22Rv1 (cell line): ENCODE results near the gene PDCL3.

ENCODE experiments used
- H3K27ac ChIP-seq: fragments of 450-650 bp; 2 replicates; pipeline ENCODE4 v1.5.1; 2017
- CTCF ChIP-seq: fragments of 450-650 bp; IDR thresholded peaks from 2 replicates; pipeline ENCODE4 v1.5.1; 2017; ENCODE audit warnings: mild to moderate bottlenecking
- ZFX ChIP-seq: fragments of 450-650 bp; IDR thresholded peaks from 2 replicates; pipeline ENCODE4 v1.6.1; 2017; ENCODE audit warnings: antibody characterized with exemption, borderline replicate concordance

The PDCL3 gene

GRCh38 chr2:100611079-100612029 lies 48.6 kb downstream of the PDCL3 start:
- TF ChIP-seq CTCF = no peak
- TF ChIP-seq ZFX = no peak
- no peak overlapping the region for H3K27ac ChIP-seq

- no peak for TF ChIP-seq ZFX
- no peak for TF ChIP-seq CTCF
- H3K27ac ChIP-seq = no peak overlapping the region
Observed at GRCh38 chr2:100612388-100613000, 49.7 kb downstream of the PDCL3 start.

- H3K27ac ChIP-seq = no peak overlapping the region
- TF ChIP-seq CTCF = no peak
- TF ChIP-seq ZFX = no peak
Observed at GRCh38 chr2:100613719-100614118, 50.9 kb downstream of the PDCL3 start.

GRCh38 chr2:100614455-100615000 lies 51.7 kb downstream of the PDCL3 start:
- no peak for TF ChIP-seq CTCF
- TF ChIP-seq ZFX = no peak
- H3K27ac ChIP-seq = no peak overlapping the region

GRCh38 chr2:100615471-100615870 lies 52.7 kb downstream of the PDCL3 start:
- no peak for TF ChIP-seq CTCF
- no peak for TF ChIP-seq ZFX

GRCh38 chr2:100615886-100616285 lies 53.1 kb downstream of the PDCL3 start:
- H3K27ac ChIP-seq = no peak overlapping the region
- TF ChIP-seq ZFX (no peak), CTCF (no peak)

More at GRCh38 chr2:100615471-100615870, 52.7 kb downstream of the PDCL3 start:
- H3K27ac ChIP-seq = no peak overlapping the region
